Activated T-cell treated with anti-CD3 and anti-CD28 coated beads, Interleukin-2, amount 50 U/mL, for 72 hours (primary cell): ENCODE measurements around the gene DTD2. TPM values are rescaled to one million over a fixed set of nuclear protein-coding genes. Genes with fewer than 3 reads are reported as not detected.

Experiments used
- ATAC-seq, 2 donors: fragments of 150-1000 bp; cut with Tn5 transposase; replicated peaks in 1 of 2; 2 replicates each; pipeline ENCODE4 v1.10.0; 2021; ENCODE audit warnings: moderate library complexity in 2 of 2, mild to moderate bottlenecking in 1 of 2
- DNase-seq, 2 donors: peaks; one replicate each; pipeline ENCODE4 v3.0.0; 2021 to 2022; ENCODE audit warnings: mixed read lengths in 1 of 2
- H3K27ac Mint-ChIP-seq: one replicate; pipeline ENCODE4 v1.8.0; 2022; ENCODE audit warnings: mild to moderate bottlenecking, moderate library complexity, mixed read lengths
- H3K27me3 Mint-ChIP-seq: one replicate; pipeline ENCODE4 v1.8.0; 2022; ENCODE audit warnings: low read depth, mixed read lengths
- H3K36me3 Mint-ChIP-seq, 2 donors: one replicate each; pipeline ENCODE4 v1.8.0; 2022; ENCODE audit warnings: mixed read lengths in 2 of 2, mild to moderate bottlenecking in 1 of 2; ENCODE audit not compliant: insufficient read depth in 2 of 2
- H3K4me1 Mint-ChIP-seq: one replicate; pipeline ENCODE4 v1.8.0; 2022; ENCODE audit warnings: low read depth, mixed read lengths
- H3K4me3 Mint-ChIP-seq, 2 donors: one replicate each; pipeline ENCODE4 v1.8.0; 2022; ENCODE audit warnings: mild to moderate bottlenecking in 2 of 2, mixed read lengths in 2 of 2, moderate library complexity in 2 of 2
- H3K9me3 Mint-ChIP-seq, 2 donors: one replicate each; pipeline ENCODE4 v1.8.0; 2022; ENCODE audit warnings: mixed read lengths in 2 of 2
- total RNA-seq, 2 donors: library from RNA; stranded (reverse); gene quantifications; one replicate each; pipeline ENCODE4 v1.2.3, GENCODE V29; 2022

DTD2 gene
- total RNA-seq, 2 donors from 2014 or later = 13.5 to 20.7 TPM

DNA sequence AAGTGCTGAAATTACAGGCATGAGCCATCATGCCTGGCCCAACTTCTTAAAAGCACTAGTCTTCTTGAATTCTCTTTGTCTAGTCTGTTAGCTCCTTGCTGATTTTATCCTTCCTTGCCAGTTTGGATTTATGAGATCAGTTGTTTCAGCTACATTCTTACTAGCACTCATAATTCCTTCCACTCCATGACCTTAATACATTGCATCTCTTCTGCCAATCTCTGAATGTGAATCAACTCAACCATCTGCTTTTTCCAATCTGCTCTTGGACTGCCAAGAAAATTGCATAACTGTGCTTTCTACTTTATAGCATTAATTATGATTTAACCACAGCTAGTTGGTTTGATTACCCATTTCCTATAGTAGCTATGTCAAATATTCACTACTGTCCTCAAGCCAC, 22.0 kb downstream of the DTD2 start:
- no peak overlapping the region for H3K4me3 Mint-ChIP-seq
- no peak overlapping the region for H3K27ac Mint-ChIP-seq
- H3K36me3 Mint-ChIP-seq = peaks cover 7% of the 10 kb centered on the region in 2 donors
- DNase-seq (no peak), ATAC-seq (no peak)
- H3K4me1 Mint-ChIP-seq = peaks cover 5% of the 10 kb centered on the region
- H3K9me3 Mint-ChIP-seq = peaks cover 3 to 6% of the 10 kb centered on the region in 2 donors
- no peaks in the 10 kb centered on the region for H3K27me3 Mint-ChIP-seq

DNA sequence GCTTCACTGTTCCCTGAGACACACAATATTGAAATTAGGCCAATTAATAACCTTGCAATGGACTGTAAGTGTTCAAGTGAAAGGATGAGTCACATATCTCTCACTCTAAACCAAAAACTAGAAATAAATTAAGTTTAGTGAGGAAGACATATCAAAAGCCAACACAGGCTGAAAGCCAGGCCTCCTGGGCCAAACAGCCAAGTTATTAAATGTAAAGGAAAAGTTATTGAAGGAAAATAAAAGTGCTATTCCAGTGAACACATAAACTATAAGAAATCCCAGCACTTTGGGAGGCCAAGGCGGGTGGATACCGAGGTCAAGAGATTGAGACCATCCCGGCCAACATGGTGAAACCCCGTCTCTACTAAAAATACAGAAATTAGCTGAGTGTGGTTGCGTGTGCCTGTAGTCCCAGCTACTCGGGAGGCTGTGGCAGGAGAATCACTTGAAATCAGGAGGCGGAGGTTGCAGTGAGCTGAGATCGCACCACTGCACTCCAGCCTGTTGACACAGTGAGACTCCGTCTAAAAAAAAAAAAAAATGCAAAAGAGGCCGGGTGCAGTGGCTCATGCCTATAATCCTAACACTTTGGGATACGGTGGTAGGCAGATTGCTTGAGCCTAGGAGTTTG, 26.6 kb downstream of the DTD2 start:
- Mint-ChIP-seq H3K36me3 (peaks cover 6 to 7% of the 10 kb centered on the region in 2 donors), H3K9me3 (peaks cover 3 to 6% of the 10 kb centered on the region in 2 donors), H3K27ac (no peak overlapping the region), H3K4me3 (no peak overlapping the region), H3K27me3 (no peaks in the 10 kb centered on the region), H3K4me1 (peaks cover 13% of the 10 kb centered on the region)
- DNase-seq (no peak), ATAC-seq (no peak)

DNA sequence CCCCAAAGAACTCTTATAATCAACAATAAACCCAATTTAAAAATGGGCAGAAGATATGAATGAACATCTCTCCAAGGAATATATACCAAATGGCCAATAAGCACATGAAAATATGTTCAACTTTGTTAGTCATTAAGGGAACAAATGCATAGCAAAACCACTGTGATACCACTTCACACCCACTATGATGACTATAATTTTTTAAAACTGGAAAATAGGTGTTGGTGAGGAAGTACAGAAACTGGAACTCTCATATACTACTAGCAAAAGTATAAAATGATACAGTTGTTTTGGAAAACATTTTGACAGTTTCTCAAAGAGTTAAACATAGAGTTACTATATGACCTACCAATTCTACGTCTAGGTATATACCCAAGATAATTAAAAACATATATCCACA, 27.5 kb downstream of the DTD2 start:
- ATAC-seq (peak; percentile 78 to 85), DNase-seq (no peak)
- H3K4me1 Mint-ChIP-seq = peaks cover 13% of the 10 kb centered on the region
- H3K4me3 Mint-ChIP-seq = no peak overlapping the region
- peaks cover 6 to 7% of the 10 kb centered on the region in 2 donors for H3K36me3 Mint-ChIP-seq
- H3K27me3 Mint-ChIP-seq = no peaks in the 10 kb centered on the region
- H3K27ac Mint-ChIP-seq = no peak overlapping the region
- H3K9me3 Mint-ChIP-seq = peaks cover 3 to 6% of the 10 kb centered on the region in 2 donors

DNA sequence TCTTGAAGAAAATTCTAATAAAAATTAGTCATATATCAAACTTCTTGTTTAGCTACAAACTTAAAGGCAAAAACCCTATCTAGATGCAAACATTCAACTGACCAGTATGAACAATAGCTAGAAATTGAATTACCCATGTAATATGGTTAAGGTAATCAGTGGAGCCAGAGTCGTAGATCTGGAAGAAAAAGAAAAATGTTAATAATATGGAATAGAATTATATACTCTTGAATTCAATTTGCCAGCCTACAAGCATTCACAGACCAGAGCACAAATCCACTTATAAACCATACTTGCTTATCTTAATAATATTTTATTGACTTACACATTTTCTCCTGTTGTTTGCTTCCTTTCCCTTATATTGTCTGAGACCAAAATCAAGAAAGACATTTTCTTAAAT, 29.3 kb downstream of the DTD2 start:
- no peak overlapping the region for H3K4me3 Mint-ChIP-seq
- ATAC-seq (no peak), DNase-seq (no peak)
- peaks cover 6 to 7% of the 10 kb centered on the region in 2 donors for H3K36me3 Mint-ChIP-seq
- H3K27me3 Mint-ChIP-seq = no peaks in the 10 kb centered on the region
- peaks cover 3 to 6% of the 10 kb centered on the region in 2 donors for H3K9me3 Mint-ChIP-seq
- H3K27ac Mint-ChIP-seq = no peak overlapping the region
- H3K4me1 Mint-ChIP-seq = peaks cover 13% of the 10 kb centered on the region

DNA sequence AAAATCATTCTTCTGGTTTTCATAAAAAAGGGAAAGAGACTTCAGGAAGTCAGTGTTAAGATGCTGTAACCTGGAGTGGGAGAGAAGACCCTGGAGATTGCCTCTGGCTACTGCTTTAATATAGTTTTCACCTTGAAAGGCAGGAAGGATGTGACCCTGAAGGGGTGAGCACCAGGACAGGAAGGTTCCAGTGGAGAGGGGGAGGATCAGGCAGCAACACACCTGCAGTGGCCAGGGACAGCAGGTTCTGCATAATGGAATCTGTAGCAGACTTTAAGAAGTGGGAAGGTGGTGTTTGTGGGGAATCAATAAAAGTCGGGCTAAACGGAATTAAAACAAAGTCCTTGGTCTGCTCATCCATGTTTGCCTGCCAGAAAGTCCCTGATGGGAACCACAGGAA, 30.6 kb downstream of the DTD2 start:
- Mint-ChIP-seq H3K27me3 (no peaks in the 10 kb centered on the region), H3K9me3 (no peaks in the 10 kb centered on the region), H3K36me3 (peaks cover 1 to 3% of the 10 kb centered on the region in 2 donors), H3K4me1 (peaks cover 16% of the 10 kb centered on the region), H3K4me3 (no peak overlapping the region), H3K27ac (no peak overlapping the region)
- DNase-seq (no peak), ATAC-seq (no peak)

DNA sequence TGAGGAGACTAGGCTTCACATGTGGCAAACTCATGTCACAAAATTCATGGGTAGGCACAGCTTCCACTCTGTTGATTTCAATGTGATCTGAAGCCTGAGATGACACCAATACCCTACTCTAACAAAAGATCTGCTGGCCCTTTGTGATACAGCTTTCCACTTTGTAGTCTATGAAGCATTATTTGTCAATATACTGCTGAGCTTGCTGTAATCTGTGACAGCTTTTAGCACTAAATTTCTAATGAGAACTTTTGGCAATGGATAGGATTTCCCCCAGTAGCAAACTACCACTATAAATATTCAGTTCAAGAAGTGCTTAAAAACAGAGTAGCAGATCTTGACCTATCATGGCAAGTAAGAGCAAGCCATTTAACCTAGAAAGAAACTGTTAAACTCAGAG, 31.4 kb downstream of the DTD2 start:
- ATAC-seq (no peak), DNase-seq (no peak)
- Mint-ChIP-seq H3K27me3 (no peaks in the 10 kb centered on the region), H3K9me3 (no peaks in the 10 kb centered on the region), H3K4me3 (no peak overlapping the region), H3K27ac (no peak overlapping the region), H3K4me1 (peaks cover 24% of the 10 kb centered on the region), H3K36me3 (peaks cover 0 to 1% of the 10 kb centered on the region in 2 donors)

DNA sequence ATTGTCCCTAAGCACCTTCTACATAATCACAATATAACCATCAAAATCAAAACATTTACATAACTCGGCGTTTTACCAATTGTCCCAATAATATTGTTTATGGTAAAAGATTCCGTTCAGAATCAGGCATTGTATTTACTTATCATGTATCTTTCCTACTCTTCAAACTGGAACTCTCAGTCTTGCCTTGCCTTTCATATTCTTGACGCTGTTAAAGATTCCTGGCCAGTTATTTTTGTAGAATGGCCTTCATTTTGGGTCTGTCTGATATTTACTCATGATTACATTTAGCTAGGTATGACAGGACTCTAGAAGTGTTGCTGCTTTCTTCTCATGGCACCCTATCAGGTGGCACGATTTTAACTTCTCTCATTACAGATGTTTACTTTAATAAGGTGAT, 36.1 kb downstream of the DTD2 start:
- peak overlapping the region; percentile 84 to 89 for H3K4me3 Mint-ChIP-seq
- H3K9me3 Mint-ChIP-seq = no peaks in the 10 kb centered on the region
- H3K27ac Mint-ChIP-seq = peak overlapping the region; percentile 48
- no peak for ATAC-seq
- DNase-seq = no peak
- peaks cover 24% of the 10 kb centered on the region for H3K4me1 Mint-ChIP-seq
- peaks cover 1% of the 10 kb centered on the region in 2 donors for H3K36me3 Mint-ChIP-seq
- no peaks in the 10 kb centered on the region for H3K27me3 Mint-ChIP-seq

DNA sequence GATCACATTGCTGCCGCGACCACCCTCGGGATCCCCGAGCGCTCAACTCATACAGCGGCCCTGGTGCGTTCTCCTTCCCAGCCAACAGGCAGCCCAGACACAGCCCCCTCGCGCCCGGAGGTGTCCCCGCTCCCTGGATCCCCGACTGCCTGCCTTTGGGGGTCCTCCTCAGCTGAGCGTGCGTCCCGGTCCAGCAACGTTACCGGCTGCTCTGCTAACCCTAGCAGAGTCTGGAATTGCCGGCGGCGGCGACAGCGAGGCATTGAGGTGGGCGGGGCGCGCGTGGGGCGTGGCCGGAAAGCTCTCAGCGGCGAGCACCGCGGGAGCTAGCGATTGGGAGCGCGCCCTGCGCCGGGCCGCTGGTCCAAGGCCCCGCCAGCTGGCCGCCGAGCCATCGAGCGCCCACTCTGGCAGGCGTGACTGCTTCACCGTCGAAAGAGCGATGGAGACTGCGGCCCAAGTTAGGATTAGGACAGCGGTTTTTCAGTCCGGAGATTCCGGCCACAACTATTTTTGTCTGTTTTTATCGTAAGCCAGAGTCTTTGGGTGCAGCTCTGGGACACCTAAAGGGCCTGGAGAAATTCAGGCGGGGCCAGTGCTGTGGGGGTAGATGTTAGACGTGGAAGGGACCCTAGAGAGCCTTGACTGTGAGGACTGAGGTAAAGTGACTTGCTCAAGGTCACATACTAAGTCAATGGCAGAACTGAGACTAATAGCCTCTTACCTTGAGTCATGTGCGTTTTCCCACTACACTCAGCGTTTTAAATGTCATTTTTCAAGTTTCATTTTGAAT, 36.8 kb downstream of the DTD2 start, which contains the start of gene HEATR5A:
HEATR5A (minus strand) TSS at position 232 of the 793 bp plus-strand sequence. CDS start 17,575 bp downstream, outside the sequence.
- Mint-ChIP-seq H3K9me3 (no peaks in the 10 kb centered on the region), H3K4me1 (peaks cover 24% of the 10 kb centered on the region), H3K36me3 (peaks cover 1% of the 10 kb centered on the region in 2 donors), H3K27ac (peak within 1 kb of the TSS; percentile 48), H3K27me3 (no peaks in the 10 kb centered on the region), H3K4me3 (peak within 1 kb of the TSS; percentile 84 to 89)
- peak; percentile 94 to 96 for DNase-seq
- peak; percentile 90 to 91 for ATAC-seq

DNA sequence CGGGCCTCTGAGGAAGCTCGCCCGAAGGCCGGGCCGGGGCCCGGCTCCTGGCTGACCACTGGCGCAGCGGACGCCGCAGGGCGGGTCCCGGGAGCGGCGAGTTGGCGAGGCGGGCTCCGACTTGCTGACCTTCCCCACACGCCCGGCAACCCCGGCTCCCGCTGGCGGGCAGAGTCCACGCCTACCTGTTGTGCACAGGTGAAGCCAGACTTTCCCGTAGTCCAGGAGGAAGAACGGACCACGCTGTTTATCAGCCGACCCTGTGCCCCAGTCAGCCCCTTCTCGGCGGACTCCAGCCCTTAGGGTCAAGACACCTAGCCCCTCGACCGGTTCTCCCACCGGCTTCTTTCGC, 37.4 kb downstream of the DTD2 start:
- Mint-ChIP-seq H3K27ac (no peak overlapping the region), H3K4me1 (peaks cover 28% of the 10 kb centered on the region), H3K4me3 (peak overlapping the region; percentile 84 to 89), H3K36me3 (peaks cover 1% of the 10 kb centered on the region in 2 donors), H3K27me3 (no peaks in the 10 kb centered on the region), H3K9me3 (no peaks in the 10 kb centered on the region)
- ATAC-seq (peak; percentile 10 to 24), DNase-seq (peak; percentile 28 to 41)

DNA sequence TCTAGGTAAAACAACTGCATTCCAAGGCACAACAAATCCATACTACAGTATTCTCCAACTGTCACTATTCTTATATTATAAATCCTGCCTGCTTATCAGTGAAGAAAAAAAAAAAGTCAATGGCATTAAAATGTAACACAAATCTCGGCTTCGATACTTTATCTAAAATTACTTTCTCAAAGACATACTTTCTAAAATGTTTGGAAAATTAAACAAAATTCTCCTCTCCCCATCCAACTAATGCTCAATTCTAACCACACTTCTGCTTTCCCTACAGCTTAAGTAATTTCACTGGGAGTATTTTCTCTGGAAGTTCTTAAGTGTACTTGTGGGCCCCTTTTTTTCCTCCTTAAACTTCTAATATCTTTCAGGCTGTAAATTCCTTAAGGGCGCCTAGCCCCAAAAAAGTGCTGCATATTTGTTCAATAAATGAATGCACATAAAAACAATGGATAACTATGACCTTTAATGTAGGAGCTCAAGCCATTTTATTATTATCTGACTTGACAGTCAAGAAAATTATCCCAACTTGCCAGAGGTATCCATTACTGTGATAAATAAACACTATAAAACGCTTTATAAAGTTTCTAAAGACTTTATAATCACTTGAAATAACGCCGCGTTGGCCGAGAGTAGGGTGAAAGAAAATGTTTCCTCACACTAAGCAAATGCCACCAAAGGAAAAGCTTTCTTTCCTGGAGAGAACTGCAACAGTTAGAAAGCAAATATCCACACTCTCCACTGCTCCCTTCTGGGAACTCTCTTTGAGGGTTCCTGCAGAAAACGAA, 37.9 kb downstream of the DTD2 start:
- peaks cover 32% of the 10 kb centered on the region for H3K4me1 Mint-ChIP-seq
- peak overlapping the region; percentile 84 to 89 for H3K4me3 Mint-ChIP-seq
- ATAC-seq (no peak), DNase-seq (no peak)
- H3K27me3 Mint-ChIP-seq = no peaks in the 10 kb centered on the region
- H3K36me3 Mint-ChIP-seq = peaks cover 1% of the 10 kb centered on the region in 2 donors
- no peaks in the 10 kb centered on the region for H3K9me3 Mint-ChIP-seq
- H3K27ac Mint-ChIP-seq = peak overlapping the region; percentile 14

DNA sequence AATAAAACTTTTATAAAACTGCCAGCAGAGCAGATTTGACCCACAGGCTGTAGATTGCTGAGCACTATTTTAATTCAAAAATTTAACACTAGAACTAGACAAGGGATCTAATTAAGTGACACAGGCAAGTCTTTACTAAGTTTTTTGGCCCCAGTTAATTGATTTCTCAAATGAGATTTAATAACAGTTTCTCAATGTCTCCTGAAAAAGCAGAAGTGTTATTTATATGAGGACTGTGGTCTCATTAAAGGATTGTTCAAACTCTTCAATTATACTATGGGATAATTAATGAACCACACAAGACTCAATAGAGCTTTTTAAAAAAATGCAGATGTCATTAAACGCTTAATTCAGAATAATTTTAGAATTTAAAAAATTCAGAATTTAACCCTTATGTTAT, 38.9 kb downstream of the DTD2 start:
- Mint-ChIP-seq H3K4me3 (peak overlapping the region in 1 of 2 donors; percentile 12), H3K27ac (no peak overlapping the region), H3K36me3 (peaks cover 1% of the 10 kb centered on the region in 2 donors), H3K9me3 (no peaks in the 10 kb centered on the region), H3K4me1 (peaks cover 39% of the 10 kb centered on the region), H3K27me3 (no peaks in the 10 kb centered on the region)
- DNase-seq (no peak), ATAC-seq (no peak)

DNA sequence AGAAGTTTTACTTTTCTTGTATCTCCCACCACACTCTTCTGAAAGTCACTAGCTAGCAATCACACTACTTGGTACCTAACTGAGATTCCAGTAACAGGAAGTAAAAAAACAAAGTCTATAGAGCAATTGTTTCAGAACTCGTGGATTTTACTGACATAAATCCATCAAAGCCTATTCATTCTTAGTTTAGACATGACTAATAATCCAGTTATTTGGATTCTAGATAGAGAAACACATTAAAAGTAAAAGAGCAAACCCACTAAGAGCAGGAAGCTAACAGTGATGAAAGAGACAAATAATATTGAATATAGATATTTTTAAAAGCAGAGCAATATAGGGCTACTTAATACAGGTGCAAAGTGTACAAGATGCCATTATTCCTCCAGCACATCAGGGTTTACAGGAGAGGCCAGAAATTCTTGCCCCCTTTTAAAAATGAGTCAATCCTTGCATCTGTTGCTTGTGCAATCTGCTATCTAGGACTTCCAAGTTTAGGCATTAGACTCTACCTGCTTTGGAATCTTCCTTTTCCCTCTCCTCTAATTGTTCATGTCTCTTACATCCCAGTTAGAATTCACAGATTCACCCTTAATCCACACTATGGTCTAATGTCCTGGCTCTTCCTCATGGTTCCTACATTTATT, 43.0 kb downstream of the DTD2 start:
- Mint-ChIP-seq H3K27me3 (no peaks in the 10 kb centered on the region), H3K36me3 (no peaks in the 10 kb centered on the region), H3K4me3 (peak overlapping the region in 1 of 2 donors; percentile 52), H3K4me1 (peaks cover 20% of the 10 kb centered on the region), H3K27ac (no peak overlapping the region), H3K9me3 (no peaks in the 10 kb centered on the region)
- ATAC-seq (no peak), DNase-seq (no peak)
